GM10266 (cell line): Measurements from ENCODE around the gene CMSS1.
"Not testable (repeated sequence)": the region's sequence is repeated elsewhere in the genome, so short reads cannot be mapped to it uniquely, and the experiment has no call there.

Experiments used
- DNase-seq: peaks from one replicate; pipeline ENCODE4 v3.0.0; 2012; ENCODE audit errors: extremely low spot score
- CTCF ChIP-seq: IDR thresholded peaks from 2 replicates; pipeline ENCODE4 v1.5.1; 2012; ENCODE audit warnings: mild to moderate bottlenecking, low read depth; ENCODE audit not compliant: control insufficient read depth, insufficient read depth; ENCODE audit errors: missing control alignments

CMSS1 gene

GRCh38 chr3:99833617-99834205, 16.0 kb downstream of the CMSS1 start:
- TF ChIP-seq CTCF: no peak
- DNase-seq: no peak

GRCh38 chr3:99834211-99834957, 16.7 kb downstream of the CMSS1 start:
- TF ChIP-seq CTCF: no peak
- DNase-seq: no peak

GRCh38 chr3:99836681-99837080, 19.0 kb downstream of the CMSS1 start:
- TF ChIP-seq CTCF: no peak
- no peak for DNase-seq

- no peak for DNase-seq
- no peak for TF ChIP-seq CTCF
Measured at GRCh38 chr3:99837715-99838114, 20.1 kb downstream of the CMSS1 start.

- no peak for TF ChIP-seq CTCF
- no peak for DNase-seq
Measured at GRCh38 chr3:99838755-99839154, 21.1 kb downstream of the CMSS1 start.

GRCh38 chr3:99839613-99840012, 22.0 kb downstream of the CMSS1 start:
- DNase-seq: no peak
- no peak for TF ChIP-seq CTCF

GRCh38 chr3:99841949-99842348, 24.3 kb downstream of the CMSS1 start:
- not testable (repeated sequence) for DNase-seq
